GM12878 (cell line): ENCODE data around the gene ACOT6. TPM values are rescaled to one million over a fixed set of nuclear protein-coding genes. Genes with fewer than 3 reads are reported as not detected.

Experiments used
- ATAC-seq: fragments of 200-7000 bp; cut with Tn5 transposase; 3 replicates; pipeline ENCODE4 v1.9.1; 2020; ENCODE audit warnings: mild to moderate bottlenecking, moderate library complexity
- BruUV-seq: library from RNA; stranded (reverse); fragments of 400-500 nt; replicated peaks from 2 replicates; lab custom pipeline; 2021; lab: Mats Ljungman, UMichigan
- CTCF ChIA-PET: fragments of 300-600 bp; sonication (Branson Sonifier 250); formaldehyde crosslinking; extraction: SDS; loops from one replicate; lab custom pipeline; 2021; ENCODE audit warnings: inconsistent platforms; lab: Yijun Ruan, JAX
- POLR2A ChIA-PET: fragments of 350-600 bp; formaldehyde crosslinking; extraction: SDS; loops from one replicate; lab custom pipeline; 2021; ENCODE audit warnings: inconsistent platforms; lab: Charles Lee
- RAD21 ChIA-PET: fragments of 300-600 bp; sonication (Branson Sonifier 250); formaldehyde crosslinking; loops from one replicate; lab custom pipeline; 2023; ENCODE audit warnings: antibody characterized with exemption; ENCODE audit not compliant: unreplicated experiment; lab: Charles Lee
- SMC1A ChIA-PET: fragments of 300-600 bp; sonication (Branson Sonifier 250); formaldehyde crosslinking; loops from one replicate; lab custom pipeline; 2023; ENCODE audit not compliant: unreplicated experiment, uncharacterized antibody; lab: Charles Lee
- DNase-seq: peaks from one replicate; pipeline ENCODE4 v3.0.0-alpha.2; 2011; ENCODE audit warnings: low read depth, low spot score
- FAIRE-seq: peaks from 3 replicates; lab custom pipeline; 2011; peaks lifted over from hg19 to GRCh38; lab: Jason Lieb, UNC
- H2AFZ ChIP-seq: 2 replicates; pipeline ENCODE4 v1.6.0; 2011; ENCODE audit warnings: low read depth, low read length, control low read depth; ENCODE audit not compliant: control insufficient read depth
- H3K27ac ChIP-seq: 2 replicates; pipeline ENCODE4 v1.5.1; 2011; ENCODE audit warnings: control low read depth; ENCODE audit not compliant: control insufficient read depth, insufficient read depth
- H3K27me3 ChIP-seq, 2 experiments: replicated peaks in 1 of 2; 2 replicates each; pipeline versions ENCODE4 v1.6.0 to v1.6.1; 2011; ENCODE audit warnings: low read length in 1 of 2; ENCODE audit not compliant: control insufficient read depth in 2 of 2, insufficient read depth in 2 of 2
- H3K36me3 ChIP-seq, 2 experiments: 2 replicates each; pipeline ENCODE4 v1.5.1; 2011; ENCODE audit warnings: low read length in 1 of 2; ENCODE audit not compliant: control insufficient read depth in 2 of 2, insufficient read depth in 2 of 2
- H3K4me1 ChIP-seq: 2 replicates; pipeline ENCODE4 v1.6.1; 2011; ENCODE audit warnings: mild to moderate bottlenecking, low read length, moderate library complexity, mixed read lengths; ENCODE audit not compliant: control insufficient read depth, insufficient read depth
- H3K4me2 ChIP-seq: 2 replicates; pipeline ENCODE4 v1.6.0; 2011; ENCODE audit warnings: control low read depth; ENCODE audit not compliant: control insufficient read depth, insufficient read depth
- H3K4me3 ChIP-seq: fragments of 200-600 bp; sonication (generic); 2 replicates; pipeline ENCODE4 v1.5.1; 2016
- H3K79me2 ChIP-seq: 2 replicates; pipeline ENCODE4 v1.6.0; 2011; ENCODE audit warnings: low read length; ENCODE audit not compliant: control insufficient read depth, insufficient read depth
- H3K9ac ChIP-seq: 2 replicates; pipeline ENCODE4 v1.8.0; 2011; ENCODE audit warnings: low read length, control low read depth, mixed read lengths; ENCODE audit not compliant: control insufficient read depth, insufficient read depth
- H3K9me3 ChIP-seq: replicated peaks from 3 replicates; pipeline ENCODE4 v1.5.1; 2011; ENCODE audit warnings: mild to moderate bottlenecking, low read length; ENCODE audit not compliant: control insufficient read depth, insufficient read depth
- H4K20me1 ChIP-seq: 2 replicates; pipeline ENCODE4 v1.6.0; 2011; ENCODE audit not compliant: control insufficient read depth, insufficient read depth
- HDGF ChIP-seq: fragments of 450-650 bp; IDR thresholded peaks from 2 replicates; pipeline ENCODE4 v1.6.1; 2016; ENCODE audit warnings: antibody characterized with exemption
- IRF4 ChIP-seq: IDR thresholded peaks from 2 replicates; pipeline ENCODE4 v1.6.1; 2011; ENCODE audit warnings: low read depth, low read length
- NBN ChIP-seq: fragments of 450-650 bp; IDR thresholded peaks from 2 replicates; pipeline ENCODE4 v1.6.1; 2016
- PAX8 ChIP-seq: fragments of 450-650 bp; IDR thresholded peaks from 2 replicates; pipeline ENCODE4 v1.6.1; 2017; ENCODE audit warnings: mild to moderate bottlenecking, moderate library complexity
- SRF ChIP-seq, 2 experiments: IDR thresholded peaks; 2 replicates each; pipeline ENCODE4 v1.6.1; 2011; ENCODE audit warnings: low read depth in 2 of 2, low read length in 2 of 2, mild to moderate bottlenecking in 1 of 2, moderate library complexity in 1 of 2
- WGBS: methylation state at CpG from one replicate; pipeline ENCODE4 v1.1.6; 2016; ENCODE audit warnings: low lambda C conversion rate; ENCODE audit not compliant: insufficient replicate concordance, insufficient coverage; ENCODE audit errors: missing lambda C conversion rate; 5-methylcytosine and 5-hydroxymethylcytosine counted together
- in situ Hi-C: fragments of 300-500 bp; cut with MboI; formaldehyde crosslinking; loops from 9 replicates; pipeline ENCODE4 v1.14.3; 2018; ENCODE audit warnings: mixed read lengths
- intact Hi-C: fragments of 100-400 bp; cut with micrococcal nuclease; formaldehyde crosslinking; loops from one replicate; pipeline ENCODE4 v1.14.2; 2022; ENCODE audit not compliant: unreplicated experiment
- polyA plus RNA-seq, 11 experiments: library from polyadenylated mRNA; depleted of rRNA in 4 of 11; unstranded in 6 of 11; stranded (reverse) in 5 of 11; fragments of >200 nt; fragmentation: Nextera tagmentation in 4 of 11; fragmentation: Illumina TruSeq in 1 of 11; extraction: Ambion mirVana in 4 of 11; extraction: Trizol in 1 of 11; gene quantifications; 1 replicate in 1 of 11; 2 replicates in 10 of 11; pipeline versions ENCODE4 v1.2.1 to v1.2.3, GENCODE V29; 2011 to 2016; ENCODE audit warnings: inconsistent platforms in 2 of 11, missing spikeins in 2 of 11, low read depth in 1 of 11
- total RNA-seq, 4 experiments: library from RNA; depleted of rRNA in 3 of 4; stranded (reverse); fragments of >200 nt in 3 of 4; fragmentation: Illumina TruSeq in 1 of 4; extraction: Trizol in 1 of 4; gene quantifications; 2 replicates each; pipeline versions ENCODE4 v1.2.1 to v1.2.3, GENCODE V29; 2013 to 2021
- TF ChIP-seq, protein P1 (sequence below): fragments of 450-650 bp; IDR thresholded peaks from 2 replicates; pipeline ENCODE4 v1.6.1; 2017; ENCODE audit warnings: mild to moderate bottlenecking, moderate library complexity
- TF ChIP-seq, protein P2 (sequence below): IDR thresholded peaks from 2 replicates; pipeline ENCODE4 v1.6.1; 2012; ENCODE audit warnings: mild to moderate bottlenecking, low read depth, low read length
- TF ChIP-seq, protein P3 (sequence below): fragments of 450-650 bp; IDR thresholded peaks from 2 replicates; pipeline ENCODE4 v1.6.1; 2017; ENCODE audit warnings: antibody characterized with exemption, mild to moderate bottlenecking, moderate library complexity

The ACOT6 gene
- total and polyA plus RNA-seq, 10 of the 15 experiments (the other 5 are each of a cell fraction or from before 2014, with no cell fraction given), result not detected

DNA sequence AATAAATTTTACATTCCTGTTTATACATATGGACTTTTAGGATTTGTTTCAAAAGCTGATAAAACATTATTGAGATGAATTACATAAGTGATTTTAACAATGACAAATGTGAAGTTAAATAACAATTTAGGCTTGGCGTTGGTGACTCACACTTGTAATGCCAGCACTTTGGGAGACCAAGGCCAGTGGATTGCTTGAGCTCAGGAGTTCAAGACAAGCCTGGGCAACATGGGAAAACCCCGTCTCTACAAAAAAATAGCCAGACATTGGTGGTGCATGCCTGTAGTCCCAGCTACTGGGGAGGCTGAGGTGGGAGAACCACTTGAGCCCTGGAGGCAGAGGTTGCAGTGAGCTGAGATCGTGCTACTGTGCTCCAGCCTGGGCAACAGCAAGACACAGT is 35.9 kb upstream of the ACOT6 start:
- ChIA-PET SMC1A (interaction anchor here (0.7 kb wide), 1 partner anchor 42 kb away, joined by 4 read pairs; no protein-coding TSS in a partner anchor), CTCF (interaction anchor here (1.0 kb wide), 1 partner anchor 73 kb away, joined by 4 read pairs; no protein-coding TSS in a partner anchor), POLR2A (no interaction called here), RAD21 (no interaction called here)
- BruUV-seq, result no TSS peak
- 83% methylated on average over 3 of the region's 3 CpGs for WGBS
- FAIRE-seq (no peak), DNase-seq (no peak), ATAC-seq (no peak)
- intact Hi-C loops, result no loop called here
- H2AFZ ChIP-seq, result no peak overlapping the region
- no peak for TF ChIP-seq SRF (IDR thresholded peaks at IDR 0.05; ENCODE audit: low read depth in 2 of 2, low read length in 2 of 2)
- no peak for TF ChIP-seq HDGF
- TF ChIP-seq, protein P1, sequence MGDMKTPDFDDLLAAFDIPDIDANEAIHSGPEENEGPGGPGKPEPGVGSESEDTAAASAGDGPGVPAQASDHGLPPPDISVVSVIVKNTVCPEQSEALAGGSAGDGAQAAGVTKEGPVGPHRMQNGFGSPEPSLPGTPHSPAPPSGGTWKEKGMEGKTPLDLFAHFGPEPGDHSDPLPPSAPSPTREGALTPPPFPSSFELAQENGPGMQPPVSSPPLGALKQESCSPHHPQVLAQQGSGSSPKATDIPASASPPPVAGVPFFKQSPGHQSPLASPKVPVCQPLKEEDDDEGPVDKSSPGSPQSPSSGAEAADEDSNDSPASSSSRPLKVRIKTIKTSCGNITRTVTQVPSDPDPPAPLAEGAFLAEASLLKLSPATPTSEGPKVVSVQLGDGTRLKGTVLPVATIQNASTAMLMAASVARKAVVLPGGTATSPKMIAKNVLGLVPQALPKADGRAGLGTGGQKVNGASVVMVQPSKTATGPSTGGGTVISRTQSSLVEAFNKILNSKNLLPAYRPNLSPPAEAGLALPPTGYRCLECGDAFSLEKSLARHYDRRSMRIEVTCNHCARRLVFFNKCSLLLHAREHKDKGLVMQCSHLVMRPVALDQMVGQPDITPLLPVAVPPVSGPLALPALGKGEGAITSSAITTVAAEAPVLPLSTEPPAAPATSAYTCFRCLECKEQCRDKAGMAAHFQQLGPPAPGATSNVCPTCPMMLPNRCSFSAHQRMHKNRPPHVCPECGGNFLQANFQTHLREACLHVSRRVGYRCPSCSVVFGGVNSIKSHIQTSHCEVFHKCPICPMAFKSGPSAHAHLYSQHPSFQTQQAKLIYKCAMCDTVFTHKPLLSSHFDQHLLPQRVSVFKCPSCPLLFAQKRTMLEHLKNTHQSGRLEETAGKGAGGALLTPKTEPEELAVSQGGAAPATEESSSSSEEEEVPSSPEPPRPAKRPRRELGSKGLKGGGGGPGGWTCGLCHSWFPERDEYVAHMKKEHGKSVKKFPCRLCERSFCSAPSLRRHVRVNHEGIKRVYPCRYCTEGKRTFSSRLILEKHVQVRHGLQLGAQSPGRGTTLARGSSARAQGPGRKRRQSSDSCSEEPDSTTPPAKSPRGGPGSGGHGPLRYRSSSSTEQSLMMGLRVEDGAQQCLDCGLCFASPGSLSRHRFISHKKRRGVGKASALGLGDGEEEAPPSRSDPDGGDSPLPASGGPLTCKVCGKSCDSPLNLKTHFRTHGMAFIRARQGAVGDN, result no peak
- TF ChIP-seq, protein P2, sequence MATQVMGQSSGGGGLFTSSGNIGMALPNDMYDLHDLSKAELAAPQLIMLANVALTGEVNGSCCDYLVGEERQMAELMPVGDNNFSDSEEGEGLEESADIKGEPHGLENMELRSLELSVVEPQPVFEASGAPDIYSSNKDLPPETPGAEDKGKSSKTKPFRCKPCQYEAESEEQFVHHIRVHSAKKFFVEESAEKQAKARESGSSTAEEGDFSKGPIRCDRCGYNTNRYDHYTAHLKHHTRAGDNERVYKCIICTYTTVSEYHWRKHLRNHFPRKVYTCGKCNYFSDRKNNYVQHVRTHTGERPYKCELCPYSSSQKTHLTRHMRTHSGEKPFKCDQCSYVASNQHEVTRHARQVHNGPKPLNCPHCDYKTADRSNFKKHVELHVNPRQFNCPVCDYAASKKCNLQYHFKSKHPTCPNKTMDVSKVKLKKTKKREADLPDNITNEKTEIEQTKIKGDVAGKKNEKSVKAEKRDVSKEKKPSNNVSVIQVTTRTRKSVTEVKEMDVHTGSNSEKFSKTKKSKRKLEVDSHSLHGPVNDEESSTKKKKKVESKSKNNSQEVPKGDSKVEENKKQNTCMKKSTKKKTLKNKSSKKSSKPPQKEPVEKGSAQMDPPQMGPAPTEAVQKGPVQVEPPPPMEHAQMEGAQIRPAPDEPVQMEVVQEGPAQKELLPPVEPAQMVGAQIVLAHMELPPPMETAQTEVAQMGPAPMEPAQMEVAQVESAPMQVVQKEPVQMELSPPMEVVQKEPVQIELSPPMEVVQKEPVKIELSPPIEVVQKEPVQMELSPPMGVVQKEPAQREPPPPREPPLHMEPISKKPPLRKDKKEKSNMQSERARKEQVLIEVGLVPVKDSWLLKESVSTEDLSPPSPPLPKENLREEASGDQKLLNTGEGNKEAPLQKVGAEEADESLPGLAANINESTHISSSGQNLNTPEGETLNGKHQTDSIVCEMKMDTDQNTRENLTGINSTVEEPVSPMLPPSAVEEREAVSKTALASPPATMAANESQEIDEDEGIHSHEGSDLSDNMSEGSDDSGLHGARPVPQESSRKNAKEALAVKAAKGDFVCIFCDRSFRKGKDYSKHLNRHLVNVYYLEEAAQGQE, result no peak
- TF ChIP-seq NBN, result no peak
- no peak for TF ChIP-seq PAX8
- no peak for TF ChIP-seq IRF4
- TF ChIP-seq, protein P3, sequence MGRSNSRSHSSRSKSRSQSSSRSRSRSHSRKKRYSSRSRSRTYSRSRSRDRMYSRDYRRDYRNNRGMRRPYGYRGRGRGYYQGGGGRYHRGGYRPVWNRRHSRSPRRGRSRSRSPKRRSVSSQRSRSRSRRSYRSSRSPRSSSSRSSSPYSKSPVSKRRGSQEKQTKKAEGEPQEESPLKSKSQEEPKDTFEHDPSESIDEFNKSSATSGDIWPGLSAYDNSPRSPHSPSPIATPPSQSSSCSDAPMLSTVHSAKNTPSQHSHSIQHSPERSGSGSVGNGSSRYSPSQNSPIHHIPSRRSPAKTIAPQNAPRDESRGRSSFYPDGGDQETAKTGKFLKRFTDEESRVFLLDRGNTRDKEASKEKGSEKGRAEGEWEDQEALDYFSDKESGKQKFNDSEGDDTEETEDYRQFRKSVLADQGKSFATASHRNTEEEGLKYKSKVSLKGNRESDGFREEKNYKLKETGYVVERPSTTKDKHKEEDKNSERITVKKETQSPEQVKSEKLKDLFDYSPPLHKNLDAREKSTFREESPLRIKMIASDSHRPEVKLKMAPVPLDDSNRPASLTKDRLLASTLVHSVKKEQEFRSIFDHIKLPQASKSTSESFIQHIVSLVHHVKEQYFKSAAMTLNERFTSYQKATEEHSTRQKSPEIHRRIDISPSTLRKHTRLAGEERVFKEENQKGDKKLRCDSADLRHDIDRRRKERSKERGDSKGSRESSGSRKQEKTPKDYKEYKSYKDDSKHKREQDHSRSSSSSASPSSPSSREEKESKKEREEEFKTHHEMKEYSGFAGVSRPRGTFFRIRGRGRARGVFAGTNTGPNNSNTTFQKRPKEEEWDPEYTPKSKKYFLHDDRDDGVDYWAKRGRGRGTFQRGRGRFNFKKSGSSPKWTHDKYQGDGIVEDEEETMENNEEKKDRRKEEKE, result no peak
- no peaks in the 10 kb centered on the region for H3K9me3 ChIP-seq
- no peaks in the 10 kb centered on the region for H3K79me2 ChIP-seq
- H3K4me3 ChIP-seq, result no peak overlapping the region
- no peaks in the 10 kb centered on the region for H4K20me1 ChIP-seq
- no peaks in the 10 kb centered on the region for H3K27me3 ChIP-seq
- in situ Hi-C loops, result no loop called here
- no peak overlapping the region for H3K9ac ChIP-seq
- peaks cover 3% of the 10 kb centered on the region for H3K4me1 ChIP-seq
- H3K4me2 ChIP-seq, result no peak overlapping the region
- no peak overlapping the region for H3K27ac ChIP-seq
- no peaks in the 10 kb centered on the region for H3K36me3 ChIP-seq
